Uterine smooth muscle cell (primary cell): ENCODE data around the gene GPD1L. TPM values are rescaled to one million over a fixed set of nuclear protein-coding genes. Genes with fewer than 3 reads are reported as not detected.

Experiments
- total RNA-seq: library from RNA; depleted of rRNA; stranded (reverse); fragments of >200 nt; gene quantifications from 2 replicates; pipeline ENCODE4 v1.2.3, GENCODE V29; 2014

GPD1L gene
- 11.6 and 14.5 TPM in 2 replicates for total RNA-seq

GRCh38 chr3:32106132-32106928, at the start of gene GPD1L:
Gene GPD1L (plus strand): TSS chr3:32106620. CDS start chr3:32106712, 92 bp downstream.

Other genes starting within 250 kb of the GPD1L start
- 13.7 and 13.9 TPM in 2 replicates for gene OSBPL10, start 125.4 kb upstream of the GPD1L start, total RNA-seq
- gene ZNF860, start 124.9 kb upstream of the GPD1L start, total RNA-seq, result 0.37 and 0.66 TPM in 2 replicates
- gene CMTM8, start 132.1 kb downstream of the GPD1L start, total RNA-seq, result 0.12 and 0.22 TPM in 2 replicates